ENCODE data around the gene NCCRP1. TPM values are rescaled to one million over a fixed set of nuclear protein-coding genes. Genes with fewer than 3 reads are reported as not detected.

The NCCRP1 gene
- polyA plus RNA-seq, 2 donors = 296 to 510 TPM

GRCh38 chr19:39155114-39155700, 41.6 kb upstream of the NCCRP1 start:
- peaks cover 0 to 14% of the 10 kb centered on the region in 2 donors for H3K36me3 ChIP-seq (ENCODE audit: control insufficient read depth in 2 of 2, insufficient read depth in 2 of 2, low read length in 1 of 2)
- H3K27me3 ChIP-seq (ENCODE audit: control insufficient read depth in 1 of 2, insufficient read depth in 2 of 2, low read length in 2 of 2) = no peaks in the 10 kb centered on the region
- WGBS, 2 donors = 65 to 66% methylated on average over 11 of the region's 11 CpGs
- peak overlapping the region; percentile 89 to 91 for H3K27ac ChIP-seq (ENCODE audit: low read depth in 2 of 2, low read length in 1 of 2)
- H3K9me3 ChIP-seq (ENCODE audit: control insufficient read depth in 2 of 2, insufficient read depth in 1 of 2, low read depth in 1 of 2, low read length in 1 of 2) = no peaks in the 10 kb centered on the region
- H3K4me1 ChIP-seq (ENCODE audit: control insufficient read depth in 2 of 2, insufficient read depth in 2 of 2, low read length in 1 of 2) = peaks cover 23 to 51% of the 10 kb centered on the region in 2 donors
- H3K4me3 ChIP-seq (ENCODE audit: low read depth in 1 of 2, low read length in 2 of 2) = no peak overlapping the region

- Histone ChIP-seq H3K27me3 (ENCODE audit: control insufficient read depth in 1 of 2, insufficient read depth in 2 of 2, low read length in 2 of 2) (no peaks in the 10 kb centered on the region), H3K27ac (ENCODE audit: low read depth in 2 of 2, low read length in 1 of 2) (peak overlapping the region; percentile 89 to 91), H3K4me1 (ENCODE audit: control insufficient read depth in 2 of 2, insufficient read depth in 2 of 2, low read length in 1 of 2) (peaks cover 23 to 55% of the 10 kb centered on the region in 2 donors), H3K4me3 (ENCODE audit: low read depth in 1 of 2, low read length in 2 of 2) (no peak overlapping the region), H3K36me3 (ENCODE audit: control insufficient read depth in 2 of 2, insufficient read depth in 2 of 2, low read length in 1 of 2) (peaks cover 0 to 14% of the 10 kb centered on the region in 2 donors), H3K9me3 (ENCODE audit: control insufficient read depth in 2 of 2, insufficient read depth in 1 of 2, low read depth in 1 of 2, low read length in 1 of 2) (no peaks in the 10 kb centered on the region)
- 65 to 74% methylated on average over 15 of the region's 15 CpGs for WGBS, 2 donors
These were observed 41.0 kb upstream of the NCCRP1 start for GRCh38 chr19:39155741-39156140.

- H3K27me3 ChIP-seq (ENCODE audit: control insufficient read depth in 1 of 2, insufficient read depth in 2 of 2, low read length in 2 of 2) = no peaks in the 10 kb centered on the region
- no peaks in the 10 kb centered on the region for H3K9me3 ChIP-seq (ENCODE audit: control insufficient read depth in 2 of 2, insufficient read depth in 1 of 2, low read depth in 1 of 2, low read length in 1 of 2)
- H3K4me3 ChIP-seq (ENCODE audit: low read depth in 1 of 2, low read length in 2 of 2) = peak overlapping the region; percentile 24 to 38
- peaks cover 23 to 64% of the 10 kb centered on the region in 2 donors for H3K4me1 ChIP-seq (ENCODE audit: control insufficient read depth in 2 of 2, insufficient read depth in 2 of 2, low read length in 1 of 2)
- H3K36me3 ChIP-seq (ENCODE audit: control insufficient read depth in 2 of 2, insufficient read depth in 2 of 2, low read length in 1 of 2) = peaks cover 0 to 14% of the 10 kb centered on the region in 2 donors
- H3K27ac ChIP-seq (ENCODE audit: low read depth in 2 of 2, low read length in 1 of 2) = peak overlapping the region; percentile 89 to 91
- 42 to 47% methylated on average over 16 to 24 of the region's 24 CpGs for WGBS, 2 donors
These were observed 40.2 kb upstream of the NCCRP1 start for GRCh38 chr19:39156326-39157230.

- no peaks in the 10 kb centered on the region for H3K27me3 ChIP-seq (ENCODE audit: control insufficient read depth in 1 of 2, insufficient read depth in 2 of 2, low read length in 2 of 2)
- no peaks in the 10 kb centered on the region for H3K9me3 ChIP-seq (ENCODE audit: control insufficient read depth in 2 of 2, insufficient read depth in 1 of 2, low read depth in 1 of 2, low read length in 1 of 2)
- peaks cover 0 to 14% of the 10 kb centered on the region in 2 donors for H3K36me3 ChIP-seq (ENCODE audit: control insufficient read depth in 2 of 2, insufficient read depth in 2 of 2, low read length in 1 of 2)
- peaks cover 23 to 64% of the 10 kb centered on the region in 2 donors for H3K4me1 ChIP-seq (ENCODE audit: control insufficient read depth in 2 of 2, insufficient read depth in 2 of 2, low read length in 1 of 2)
- H3K27ac ChIP-seq (ENCODE audit: low read depth in 2 of 2, low read length in 1 of 2) = peak overlapping the region in 1 of 2 donors; percentile 43
- peak overlapping the region; percentile 24 to 38 for H3K4me3 ChIP-seq (ENCODE audit: low read depth in 1 of 2, low read length in 2 of 2)
- WGBS, 2 donors = 62 to 63% methylated on average over 23 of the region's 23 CpGs
These were observed 39.3 kb upstream of the NCCRP1 start for GRCh38 chr19:39157275-39157996.

GRCh38 chr19:39157997-39158389, 38.8 kb upstream of the NCCRP1 start:
- H3K36me3 ChIP-seq (ENCODE audit: control insufficient read depth in 2 of 2, insufficient read depth in 2 of 2, low read length in 1 of 2) = peaks cover 0 to 17% of the 10 kb centered on the region in 2 donors
- WGBS, 2 donors = 90 to 91% methylated on average over 15 of the region's 15 CpGs
- H3K27ac ChIP-seq (ENCODE audit: low read depth in 2 of 2, low read length in 1 of 2) = no peak overlapping the region
- H3K4me1 ChIP-seq (ENCODE audit: control insufficient read depth in 2 of 2, insufficient read depth in 2 of 2, low read length in 1 of 2) = peaks cover 23 to 67% of the 10 kb centered on the region in 2 donors
- H3K9me3 ChIP-seq (ENCODE audit: control insufficient read depth in 2 of 2, insufficient read depth in 1 of 2, low read depth in 1 of 2, low read length in 1 of 2) = no peaks in the 10 kb centered on the region
- H3K4me3 ChIP-seq (ENCODE audit: low read depth in 1 of 2, low read length in 2 of 2) = no peak overlapping the region
- no peaks in the 10 kb centered on the region for H3K27me3 ChIP-seq (ENCODE audit: control insufficient read depth in 1 of 2, insufficient read depth in 2 of 2, low read length in 2 of 2)

- WGBS, 2 donors = 79 to 83% methylated on average over 12 of the region's 12 CpGs
- H3K36me3 ChIP-seq (ENCODE audit: control insufficient read depth in 2 of 2, insufficient read depth in 2 of 2, low read length in 1 of 2) = peaks cover 0 to 17% of the 10 kb centered on the region in 2 donors
- H3K27ac ChIP-seq (ENCODE audit: low read depth in 2 of 2, low read length in 1 of 2) = no peak overlapping the region
- H3K27me3 ChIP-seq (ENCODE audit: control insufficient read depth in 1 of 2, insufficient read depth in 2 of 2, low read length in 2 of 2) = no peaks in the 10 kb centered on the region
- H3K9me3 ChIP-seq (ENCODE audit: control insufficient read depth in 2 of 2, insufficient read depth in 1 of 2, low read depth in 1 of 2, low read length in 1 of 2) = no peaks in the 10 kb centered on the region
- H3K4me1 ChIP-seq (ENCODE audit: control insufficient read depth in 2 of 2, insufficient read depth in 2 of 2, low read length in 1 of 2) = peaks cover 23 to 67% of the 10 kb centered on the region in 2 donors
- no peak overlapping the region for H3K4me3 ChIP-seq (ENCODE audit: low read depth in 1 of 2, low read length in 2 of 2)
These were observed 38.0 kb upstream of the NCCRP1 start for GRCh38 chr19:39158646-39159260.

- H3K27me3 ChIP-seq (ENCODE audit: control insufficient read depth in 1 of 2, insufficient read depth in 2 of 2, low read length in 2 of 2) = no peaks in the 10 kb centered on the region
- no peaks in the 10 kb centered on the region for H3K9me3 ChIP-seq (ENCODE audit: control insufficient read depth in 2 of 2, insufficient read depth in 1 of 2, low read depth in 1 of 2, low read length in 1 of 2)
- WGBS, 2 donors = 16 to 24% methylated on average over 8 of the region's 8 CpGs
- H3K4me1 ChIP-seq (ENCODE audit: control insufficient read depth in 2 of 2, insufficient read depth in 2 of 2, low read length in 1 of 2) = peaks cover 21 to 51% of the 10 kb centered on the region in 2 donors
- peaks cover 0 to 17% of the 10 kb centered on the region in 2 donors for H3K36me3 ChIP-seq (ENCODE audit: control insufficient read depth in 2 of 2, insufficient read depth in 2 of 2, low read length in 1 of 2)
- H3K27ac ChIP-seq (ENCODE audit: low read depth in 2 of 2, low read length in 1 of 2) = peak overlapping the region; percentile 82 to 91
- no peak overlapping the region for H3K4me3 ChIP-seq (ENCODE audit: low read depth in 1 of 2, low read length in 2 of 2)
These were observed 36.3 kb upstream of the NCCRP1 start for GRCh38 chr19:39160523-39160861.

- Histone ChIP-seq H3K27ac (ENCODE audit: low read depth in 2 of 2, low read length in 1 of 2) (peak overlapping the region; percentile 82 to 91), H3K4me1 (ENCODE audit: control insufficient read depth in 2 of 2, insufficient read depth in 2 of 2, low read length in 1 of 2) (peaks cover 15 to 45% of the 10 kb centered on the region in 2 donors), H3K4me3 (ENCODE audit: low read depth in 1 of 2, low read length in 2 of 2) (no peak overlapping the region), H3K36me3 (ENCODE audit: control insufficient read depth in 2 of 2, insufficient read depth in 2 of 2, low read length in 1 of 2) (peaks cover 0 to 15% of the 10 kb centered on the region in 2 donors), H3K27me3 (ENCODE audit: control insufficient read depth in 1 of 2, insufficient read depth in 2 of 2, low read length in 2 of 2) (no peaks in the 10 kb centered on the region), H3K9me3 (ENCODE audit: control insufficient read depth in 2 of 2, insufficient read depth in 1 of 2, low read depth in 1 of 2, low read length in 1 of 2) (no peaks in the 10 kb centered on the region)
- 54 to 67% methylated on average over 21 of the region's 21 CpGs for WGBS, 2 donors
These were observed 35.7 kb upstream of the NCCRP1 start for GRCh38 chr19:39160889-39161672.

Data from esophagus (tissue), 2 donors.